Measurements from ENCODE around the gene PPFIBP1.
"Not testable (repeated sequence)": the region's sequence is repeated elsewhere in the genome, so short reads cannot be mapped to it uniquely, and the experiment has no call there.

PPFIBP1 gene

DNA sequence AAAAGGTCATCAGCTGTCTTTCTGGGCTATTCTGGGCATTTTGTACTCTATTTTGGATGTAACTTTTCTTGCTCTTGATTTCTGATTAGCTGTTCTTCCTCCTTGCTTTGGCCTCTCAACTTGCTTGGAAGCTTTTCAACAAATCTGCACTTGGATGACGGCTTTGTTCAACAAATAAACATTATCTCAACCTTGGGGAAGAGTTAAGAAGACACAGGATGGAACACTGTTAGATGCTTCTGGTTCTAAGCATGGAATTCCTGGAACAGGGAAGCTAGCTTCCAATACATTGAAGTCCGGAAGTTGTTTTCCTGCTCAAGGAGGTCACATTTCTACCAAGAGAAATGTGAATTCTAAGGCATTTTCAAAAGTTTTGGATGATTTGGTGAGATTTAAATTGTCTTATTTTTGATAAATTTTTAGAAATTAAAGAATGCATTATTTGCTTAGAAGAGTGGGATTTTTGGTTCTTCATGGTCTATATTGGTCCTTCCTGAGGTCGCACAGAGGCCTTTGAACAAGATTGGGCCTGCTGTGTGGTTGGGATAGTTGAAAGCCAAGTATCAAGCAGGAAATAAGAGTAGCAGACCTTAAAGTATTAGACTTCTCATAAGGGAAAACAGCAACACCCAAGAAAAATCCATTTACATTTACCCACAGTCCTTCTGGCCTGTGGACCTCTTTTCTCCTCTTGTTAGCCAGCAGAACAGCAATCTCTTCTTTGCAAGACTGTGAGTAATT lies 59.2 kb downstream of the PPFIBP1 start:
- TF ChIP-seq SPI1 (IDR thresholded peaks at IDR 0.05; ENCODE audit: borderline replicate concordance, low read depth): no peak
- no peaks in the 10 kb centered on the region for H3K27me3 ChIP-seq (ENCODE audit: insufficient read depth, poor library complexity, severe bottlenecking)
- no peak overlapping the region for H3K27ac ChIP-seq (replicated peaks)
- DNase-seq (ENCODE audit: low read depth in 1 of 2, low spot score in 1 of 2): no peak
- no peak overlapping the region for H3K4me3 ChIP-seq (replicated peaks; ENCODE audit: insufficient read depth, low read length)

- no peak for TF ChIP-seq GABPA (IDR thresholded peaks at IDR 0.05; ENCODE audit: low read depth)
- TF ChIP-seq, protein P1, sequence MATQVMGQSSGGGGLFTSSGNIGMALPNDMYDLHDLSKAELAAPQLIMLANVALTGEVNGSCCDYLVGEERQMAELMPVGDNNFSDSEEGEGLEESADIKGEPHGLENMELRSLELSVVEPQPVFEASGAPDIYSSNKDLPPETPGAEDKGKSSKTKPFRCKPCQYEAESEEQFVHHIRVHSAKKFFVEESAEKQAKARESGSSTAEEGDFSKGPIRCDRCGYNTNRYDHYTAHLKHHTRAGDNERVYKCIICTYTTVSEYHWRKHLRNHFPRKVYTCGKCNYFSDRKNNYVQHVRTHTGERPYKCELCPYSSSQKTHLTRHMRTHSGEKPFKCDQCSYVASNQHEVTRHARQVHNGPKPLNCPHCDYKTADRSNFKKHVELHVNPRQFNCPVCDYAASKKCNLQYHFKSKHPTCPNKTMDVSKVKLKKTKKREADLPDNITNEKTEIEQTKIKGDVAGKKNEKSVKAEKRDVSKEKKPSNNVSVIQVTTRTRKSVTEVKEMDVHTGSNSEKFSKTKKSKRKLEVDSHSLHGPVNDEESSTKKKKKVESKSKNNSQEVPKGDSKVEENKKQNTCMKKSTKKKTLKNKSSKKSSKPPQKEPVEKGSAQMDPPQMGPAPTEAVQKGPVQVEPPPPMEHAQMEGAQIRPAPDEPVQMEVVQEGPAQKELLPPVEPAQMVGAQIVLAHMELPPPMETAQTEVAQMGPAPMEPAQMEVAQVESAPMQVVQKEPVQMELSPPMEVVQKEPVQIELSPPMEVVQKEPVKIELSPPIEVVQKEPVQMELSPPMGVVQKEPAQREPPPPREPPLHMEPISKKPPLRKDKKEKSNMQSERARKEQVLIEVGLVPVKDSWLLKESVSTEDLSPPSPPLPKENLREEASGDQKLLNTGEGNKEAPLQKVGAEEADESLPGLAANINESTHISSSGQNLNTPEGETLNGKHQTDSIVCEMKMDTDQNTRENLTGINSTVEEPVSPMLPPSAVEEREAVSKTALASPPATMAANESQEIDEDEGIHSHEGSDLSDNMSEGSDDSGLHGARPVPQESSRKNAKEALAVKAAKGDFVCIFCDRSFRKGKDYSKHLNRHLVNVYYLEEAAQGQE (IDR thresholded peaks at IDR 0.05; ENCODE audit: insufficient replicate concordance, low read depth): no peak
- H3K4me3 ChIP-seq (replicated peaks; ENCODE audit: insufficient read depth, low read length): no peak overlapping the region
- H3K27me3 ChIP-seq (ENCODE audit: insufficient read depth, poor library complexity, severe bottlenecking): no peaks in the 10 kb centered on the region
- DNase-seq (ENCODE audit: low read depth in 1 of 2, low spot score in 1 of 2): no peak
- H3K27ac ChIP-seq (replicated peaks): no peak overlapping the region
Observed at GRCh38 chr12:27583981-27584380, 60.0 kb downstream of the PPFIBP1 start.

GRCh38 chr12:27585739-27586265 lies 61.8 kb downstream of the PPFIBP1 start:
- DNase-seq (ENCODE audit: low read depth in 1 of 2, low spot score in 1 of 2): no peak
- no peak for TF ChIP-seq SPI1 (IDR thresholded peaks at IDR 0.05; ENCODE audit: borderline replicate concordance, low read depth)
- no peak for TF ChIP-seq GABPA (IDR thresholded peaks at IDR 0.05; ENCODE audit: low read depth)
- TF ChIP-seq, protein P1 (IDR thresholded peaks at IDR 0.05; ENCODE audit: insufficient replicate concordance, low read depth): no peak
- no peak for TF ChIP-seq POLR2AphosphoS5 (IDR thresholded peaks at IDR 0.05; ENCODE audit: low read depth)
- no peak for TF ChIP-seq CTCF (IDR thresholded peaks at IDR 0.05; ENCODE audit: insufficient read depth, low read length)
- no peaks in the 10 kb centered on the region for H3K27me3 ChIP-seq (ENCODE audit: insufficient read depth, poor library complexity, severe bottlenecking)

DNA sequence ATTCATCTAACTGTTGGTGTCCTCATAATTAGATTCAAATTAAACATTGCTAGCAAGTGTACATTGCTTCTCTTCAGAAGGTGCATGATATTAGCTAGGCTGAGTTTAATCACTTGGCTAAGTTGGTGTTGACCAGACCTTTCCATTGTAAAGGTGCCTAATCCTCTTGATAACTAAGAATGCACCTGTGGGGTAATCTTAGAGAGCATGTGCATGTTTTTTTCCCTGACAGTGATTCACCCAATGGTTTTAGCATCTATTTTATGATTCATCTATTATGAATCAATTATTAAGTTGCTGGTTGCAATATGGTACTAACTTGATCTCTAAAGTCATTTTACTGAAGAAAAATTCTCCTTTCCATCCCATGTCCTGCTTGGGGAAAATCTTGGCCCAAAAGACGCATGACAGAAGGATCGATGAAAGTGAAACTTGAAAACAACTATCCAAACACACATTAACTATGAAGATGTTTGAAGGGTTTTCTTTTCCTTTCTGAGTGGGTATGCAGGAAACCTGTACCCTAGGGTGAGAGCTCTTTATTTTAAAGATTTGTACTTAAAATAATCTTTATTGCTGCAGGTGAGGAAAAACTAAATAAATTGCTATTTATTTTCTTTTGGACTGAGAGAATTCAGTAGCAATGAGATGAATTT lies 64.2 kb downstream of the PPFIBP1 start:
- H3K27me3 ChIP-seq (ENCODE audit: insufficient read depth, poor library complexity, severe bottlenecking); DNase-seq (ENCODE audit: low read depth in 1 of 2, low spot score in 1 of 2); H3K4me3 ChIP-seq (replicated peaks; ENCODE audit: insufficient read depth, low read length); H3K27ac ChIP-seq (replicated peaks): not testable (repeated sequence)

More at GRCh38 chr12:27585739-27586265, 61.8 kb downstream of the PPFIBP1 start:
- Histone ChIP-seq H3K27ac (replicated peaks) (no peak overlapping the region), H3K4me3 (replicated peaks; ENCODE audit: insufficient read depth, low read length) (no peak overlapping the region)

DNA sequence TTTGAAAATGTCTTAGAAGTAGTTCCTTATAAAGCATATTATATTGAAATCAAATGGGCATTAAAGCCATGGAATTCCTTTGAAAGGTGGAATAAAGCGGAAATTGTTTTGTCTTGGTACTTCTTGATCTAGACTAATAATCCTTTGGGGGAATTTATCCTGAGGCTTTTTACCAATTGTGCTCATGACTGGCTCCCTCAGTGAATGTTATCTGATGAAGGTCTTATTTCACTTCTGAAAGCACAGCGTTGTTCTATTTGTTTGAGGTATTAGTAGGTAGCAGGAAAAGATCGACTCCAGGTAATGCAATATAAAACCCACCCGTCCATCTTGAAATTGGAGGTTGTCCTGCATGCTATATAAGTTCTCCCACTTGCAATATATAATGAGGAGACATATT lies 64.8 kb downstream of the PPFIBP1 start:
- H3K4me3 ChIP-seq (replicated peaks; ENCODE audit: insufficient read depth, low read length): no peak overlapping the region
- H3K27ac ChIP-seq (replicated peaks): no peak overlapping the region
- H3K27me3 ChIP-seq (ENCODE audit: insufficient read depth, poor library complexity, severe bottlenecking): no peaks in the 10 kb centered on the region
- DNase-seq (ENCODE audit: low read depth in 1 of 2, low spot score in 1 of 2): no peak
- TF ChIP-seq POLR2AphosphoS5 (IDR thresholded peaks at IDR 0.05; ENCODE audit: low read depth): no peak
